OCI-LY1 (cell line): Measurements from ENCODE around the gene TIAL1.

ENCODE experiments used
- H2AFZ ChIP-seq: fragments of 200-600 bp; sonication (generic), shearing (Covaris generic); 2 replicates; pipeline ENCODE4 v1.6.0; 2014; ENCODE audit warnings: antibody characterized with exemption, mild to moderate bottlenecking, low read length
- H3F3A ChIP-seq: fragments of 200-600 bp; sonication (generic), shearing (Covaris generic); 2 replicates; pipeline ENCODE4 v1.6.0; 2014; ENCODE audit warnings: mild to moderate bottlenecking, antibody characterized with exemption, low read length, moderate library complexity; ENCODE audit not compliant: insufficient read depth
- H3K27ac ChIP-seq: fragments of 200-600 bp; sonication (generic); 2 replicates; pipeline ENCODE4 v1.5.1; 2014; ENCODE audit warnings: low read length, mixed run types, mild to moderate bottlenecking, low read depth; ENCODE audit not compliant: poor library complexity, severe bottlenecking
- H3K27me3 ChIP-seq: fragments of 200-600 bp; sonication (generic); 2 replicates; pipeline ENCODE4 v1.6.0; 2014; ENCODE audit warnings: antibody characterized with exemption, mild to moderate bottlenecking, low read length, moderate library complexity; ENCODE audit not compliant: insufficient read depth
- H3K36me3 ChIP-seq: fragments of 200-600 bp; sonication (generic); 2 replicates; pipeline ENCODE4 v1.6.1; 2014; ENCODE audit warnings: mild to moderate bottlenecking, antibody characterized with exemption, low read length, moderate library complexity, mixed read lengths; ENCODE audit not compliant: insufficient read depth
- H3K4me1 ChIP-seq: fragments of 200-600 bp; sonication (generic); 2 replicates; pipeline ENCODE4 v1.5.1; 2014; ENCODE audit warnings: mild to moderate bottlenecking, low read length, moderate library complexity; ENCODE audit not compliant: insufficient read depth, severe bottlenecking
- H3K4me2 ChIP-seq: fragments of 200-600 bp; sonication (generic), shearing (Covaris generic); 2 replicates; pipeline ENCODE4 v1.6.1; 2014; ENCODE audit warnings: low read length
- H3K4me3 ChIP-seq: fragments of 200-600 bp; sonication (generic); 2 replicates; pipeline ENCODE4 v1.5.1; 2014; ENCODE audit warnings: low read length, low read depth, mild to moderate bottlenecking, mixed read lengths; ENCODE audit not compliant: poor library complexity, severe bottlenecking
- H3K79me2 ChIP-seq: fragments of 200-600 bp; shearing (Covaris generic); 2 replicates; pipeline ENCODE4 v1.6.1; 2016; ENCODE audit warnings: mixed run types, low read length, mixed read lengths; ENCODE audit not compliant: insufficient read depth
- H3K9ac ChIP-seq: fragments of 200-600 bp; sonication (generic), shearing (Covaris generic); 2 replicates; pipeline ENCODE4 v1.6.1; 2014; ENCODE audit warnings: mild to moderate bottlenecking, low read length, mixed read lengths
- H3K9me2 ChIP-seq: fragments of 200-600 bp; sonication (generic), shearing (Covaris generic); 2 replicates; pipeline ENCODE4 v1.6.1; 2014; ENCODE audit warnings: low read depth, mild to moderate bottlenecking, low read length, mixed read lengths
- H3K9me3 ChIP-seq: fragments of 200-600 bp; shearing (Covaris generic); 2 replicates; pipeline ENCODE4 v1.6.1; 2014; ENCODE audit warnings: low read length, mixed read lengths
- H4K20me1 ChIP-seq: fragments of 200-600 bp; sonication (generic), shearing (Covaris generic); 2 replicates; pipeline ENCODE4 v1.6.0; 2016; ENCODE audit warnings: mild to moderate bottlenecking, low read length; ENCODE audit not compliant: insufficient read depth
- CTCF ChIP-seq: fragments of 200-600 bp; sonication (generic), shearing (Covaris generic); IDR thresholded peaks from 2 replicates; pipeline ENCODE4 v1.5.1; 2017; ENCODE audit warnings: mild to moderate bottlenecking, antibody characterized with exemption, low read length, moderate library complexity, mixed read lengths
- EZH2 ChIP-seq: fragments of 200-600 bp; sonication (generic), shearing (Covaris generic); IDR thresholded peaks from 2 replicates; pipeline ENCODE4 v1.8.0; 2017; ENCODE audit warnings: borderline replicate concordance, mixed run types, mild to moderate bottlenecking, antibody characterized with exemption, low read length, moderate library complexity, mixed read lengths

Gene TIAL1

GRCh38 chr10:119597405-119598186 is 832 bp upstream of the TIAL1 start:
- peak overlapping the region; percentile 15 for H3K27ac ChIP-seq
- H3K4me1 ChIP-seq = peaks cover 40% of the 10 kb centered on the region
- peaks cover 37% of the 10 kb centered on the region for H3K79me2 ChIP-seq
- H3K4me3 ChIP-seq = peak overlapping the region; percentile 95
- H3K4me2 ChIP-seq = peak overlapping the region; percentile 62
- H3F3A ChIP-seq = no peaks in the 10 kb centered on the region; the same call in 1 of the 2 replicates
- TF ChIP-seq CTCF = no peak
- TF ChIP-seq EZH2 = no peak
- H2AFZ ChIP-seq = no peak overlapping the region
- H3K9ac ChIP-seq = peak overlapping the region; percentile 63
- H3K9me2 ChIP-seq = no peaks in the 10 kb centered on the region
- no peaks in the 10 kb centered on the region for H3K9me3 ChIP-seq
- peaks cover 25% of the 10 kb centered on the region for H3K36me3 ChIP-seq
- H3K27me3 ChIP-seq = no peaks in the 10 kb centered on the region
- H4K20me1 ChIP-seq = no peaks in the 10 kb centered on the region

- Histone ChIP-seq H3K9me2 (no peaks in the 10 kb centered on the region), H3K9ac (peak overlapping the region; percentile 97), H3K27me3 (no peaks in the 10 kb centered on the region), H3F3A (no peaks in the 10 kb centered on the region; the same call in 1 of the 2 replicates), H3K4me2 (peak overlapping the region; percentile 73), H3K4me1 (peaks cover 47% of the 10 kb centered on the region), H3K9me3 (no peaks in the 10 kb centered on the region), H3K4me3 (peak overlapping the region; percentile 95), H3K36me3 (peaks cover 33% of the 10 kb centered on the region), H2AFZ (no peak overlapping the region), H3K79me2 (peaks cover 54% of the 10 kb centered on the region), H3K27ac (peak overlapping the region; percentile 57), H4K20me1 (no peaks in the 10 kb centered on the region)
- TF ChIP-seq CTCF (no peak), EZH2 (no peak)
These were observed 868 bp downstream of the TIAL1 start for GRCh38 chr10:119595676-119596515.

- Histone ChIP-seq H3K9me2 (no peaks in the 10 kb centered on the region), H3K79me2 (peaks cover 60% of the 10 kb centered on the region), H2AFZ (no peak overlapping the region), H3K9me3 (no peaks in the 10 kb centered on the region), H3K4me2 (peak overlapping the region; percentile 73), H3K4me3 (peak overlapping the region; percentile 95), H3F3A (no peaks in the 10 kb centered on the region; the same call in 1 of the 2 replicates), H4K20me1 (no peaks in the 10 kb centered on the region), H3K36me3 (peaks cover 35% of the 10 kb centered on the region), H3K9ac (peak overlapping the region; percentile 97), H3K27ac (peak overlapping the region; percentile 1), H3K27me3 (no peaks in the 10 kb centered on the region), H3K4me1 (peaks cover 47% of the 10 kb centered on the region)
- no peak for TF ChIP-seq EZH2
- TF ChIP-seq CTCF = no peak
These were observed 1.6 kb downstream of the TIAL1 start for GRCh38 chr10:119595134-119595675.
